IMR-90 (cell line): ENCODE data around the gene SLC2A13. TPM values are rescaled to one million over a fixed set of nuclear protein-coding genes. Genes with fewer than 3 reads are reported as not detected.
"Not testable (repeated sequence)": the region's sequence is repeated elsewhere in the genome, so short reads cannot be mapped to it uniquely, and the experiment has no call there.

Experiments used
- ATAC-seq: fragments of 200-7000 bp; cut with Tn5 transposase; 2 replicates; pipeline ENCODE4 v1.9.1; 2020; ENCODE audit warnings: low read depth, mild to moderate bottlenecking, moderate library complexity
- BruUV-seq: library from RNA; stranded (reverse); fragments of 400-500 nt; replicated peaks from 2 replicates; lab custom pipeline; 2021; lab: Mats Ljungman, UMichigan
- CTCF ChIA-PET: fragments of 300-600 bp; formaldehyde crosslinking; extraction: SDS; loops from one replicate; lab custom pipeline; 2021; ENCODE audit warnings: antibody characterized with exemption; lab: Yijun Ruan, JAX
- POLR2A ChIA-PET: fragments of 300-600 bp; sonication (Branson Sonifier 250); formaldehyde crosslinking; loops from one replicate; lab custom pipeline; 2022; ENCODE audit warnings: antibody characterized with exemption; ENCODE audit not compliant: unreplicated experiment; lab: Charles Lee
- DNase-seq: peaks from one replicate; pipeline ENCODE4 v3.0.0; 2013
- H2AFZ ChIP-seq: replicated peaks from 2 replicates; pipeline ENCODE3; 2013; ENCODE audit warnings: low read length, mild to moderate bottlenecking; ENCODE audit not compliant: poor library complexity
- H2AK5ac ChIP-seq: 2 replicates; pipeline ENCODE4 v1.6.1; 2013; ENCODE audit warnings: low read depth, low read length, inconsistent platforms
- H2AK9ac ChIP-seq: replicated peaks from 2 replicates; pipeline ENCODE3; 2013; ENCODE audit warnings: mild to moderate bottlenecking, low read depth, low read length, moderate library complexity; ENCODE audit not compliant: poor library complexity
- H2BK120ac ChIP-seq: 2 replicates; pipeline ENCODE4 v1.6.1; 2013; ENCODE audit warnings: low read depth, low read length, inconsistent platforms
- H2BK15ac ChIP-seq: 3 replicates; pipeline ENCODE4 v1.6.1; 2013; ENCODE audit warnings: low read depth, low read length, inconsistent platforms
- H2BK20ac ChIP-seq: 2 replicates; pipeline ENCODE4 v1.6.1; 2013; ENCODE audit warnings: low read depth, mild to moderate bottlenecking, inconsistent platforms, low read length, moderate library complexity
- H2BK5ac ChIP-seq: 2 replicates; pipeline ENCODE4 v1.6.1; 2013; ENCODE audit warnings: mild to moderate bottlenecking, low read depth, low read length, inconsistent platforms; ENCODE audit not compliant: poor library complexity, severe bottlenecking
- H3K14ac ChIP-seq: replicated peaks from 2 replicates; pipeline ENCODE4 v1.6.1; 2013; ENCODE audit warnings: low read depth, low read length, inconsistent platforms
- H3K18ac ChIP-seq: 2 replicates; pipeline ENCODE4 v1.6.1; 2013; ENCODE audit warnings: low read depth, low read length, control low read depth
- H3K23ac ChIP-seq: 2 replicates; pipeline ENCODE4 v1.6.1; 2013; ENCODE audit warnings: low read depth, low read length, inconsistent platforms
- H3K27ac ChIP-seq: 2 replicates; pipeline ENCODE4 v1.5.1; 2013; ENCODE audit warnings: mild to moderate bottlenecking, control low read depth, low read length; ENCODE audit not compliant: insufficient read depth
- H3K27me3 ChIP-seq: 2 replicates; pipeline ENCODE4 v1.6.1; 2013; ENCODE audit warnings: low read length; ENCODE audit not compliant: control insufficient read depth, insufficient read depth
- H3K36me3 ChIP-seq: 2 replicates; pipeline ENCODE4 v1.6.1; 2013; ENCODE audit warnings: low read length, mixed read lengths; ENCODE audit not compliant: control insufficient read depth, insufficient read depth
- H3K4ac ChIP-seq: 2 replicates; pipeline ENCODE4 v1.6.1; 2013; ENCODE audit warnings: low read depth, low read length, inconsistent platforms
- H3K4me1 ChIP-seq: 2 replicates; pipeline ENCODE4 v1.6.1; 2013; ENCODE audit warnings: low read length, mixed read lengths; ENCODE audit not compliant: control insufficient read depth, insufficient read depth
- H3K4me2 ChIP-seq: 2 replicates; pipeline ENCODE4 v1.6.1; 2013; ENCODE audit warnings: low read depth, mild to moderate bottlenecking, control low read depth, low read length, moderate library complexity
- H3K4me3 ChIP-seq: 2 replicates; pipeline ENCODE4 v1.5.1; 2013; ENCODE audit warnings: low read depth, mild to moderate bottlenecking, control low read depth, low read length, moderate library complexity; ENCODE audit not compliant: insufficient read depth
- H3K56ac ChIP-seq: 2 replicates; pipeline ENCODE4 v1.6.1; 2013; ENCODE audit warnings: low read length, inconsistent platforms; ENCODE audit not compliant: insufficient read depth; ENCODE audit errors: extremely low read depth
- H3K79me1 ChIP-seq, 2 experiments: 2 replicates each; pipeline ENCODE4 v1.6.1; 2013; ENCODE audit warnings: low read length in 2 of 2, inconsistent platforms in 1 of 2, low read depth in 1 of 2
- H3K9ac ChIP-seq: 2 replicates; pipeline ENCODE4 v1.6.1; 2013; ENCODE audit warnings: low read depth, low read length, control low read depth
- H3K9me1 ChIP-seq: 2 replicates; pipeline ENCODE4 v1.6.1; 2013; ENCODE audit warnings: low read length, inconsistent platforms; ENCODE audit not compliant: insufficient read depth
- H3K9me3 ChIP-seq: 2 replicates; pipeline ENCODE4 v1.6.1; 2013; ENCODE audit warnings: low read length; ENCODE audit not compliant: control insufficient read depth, insufficient read depth
- H4K20me1 ChIP-seq: 2 replicates; pipeline ENCODE4 v1.6.1; 2013; ENCODE audit warnings: low read length, inconsistent platforms; ENCODE audit not compliant: insufficient read depth
- H4K5ac ChIP-seq: 2 replicates; pipeline ENCODE4 v1.6.1; 2013; ENCODE audit warnings: mild to moderate bottlenecking, low read depth, low read length, control low read depth
- H4K8ac ChIP-seq, 2 experiments: 2 replicates each; pipeline ENCODE4 v1.6.1; 2013; ENCODE audit warnings: low read depth in 2 of 2, low read length in 2 of 2, control low read depth in 1 of 2, inconsistent platforms in 1 of 2
- H4K91ac ChIP-seq: 2 replicates; pipeline ENCODE4 v1.6.1; 2013; ENCODE audit warnings: low read depth, low read length, inconsistent platforms; ENCODE audit not compliant: insufficient read depth
- CEBPB ChIP-seq: IDR thresholded peaks from 2 replicates; pipeline ENCODE4 v1.6.1; 2012; ENCODE audit warnings: low read depth, low read length, improper control_type of control experiment
- ELK1 ChIP-seq: fragments of 150-350 bp; IDR thresholded peaks from 2 replicates; pipeline ENCODE4 v1.6.1; 2016; ENCODE audit warnings: low read depth, mild to moderate bottlenecking, low read length, moderate library complexity, borderline replicate concordance
- FOS ChIP-seq: fragments of 150-350 bp; IDR thresholded peaks from 2 replicates; pipeline ENCODE4 v1.6.1; 2016; ENCODE audit warnings: low read depth, low read length
- MAFK ChIP-seq: IDR thresholded peaks from 2 replicates; pipeline ENCODE4 v1.6.1; 2012; ENCODE audit warnings: low read depth, low read length, improper control_type of control experiment
- MAZ ChIP-seq: IDR thresholded peaks from 2 replicates; pipeline ENCODE4 v1.6.1; 2012; ENCODE audit warnings: low read depth, mild to moderate bottlenecking, low read length, improper control_type of control experiment, moderate library complexity, borderline replicate concordance
- NFE2L2 ChIP-seq: fragments of 150-350 bp; IDR thresholded peaks from 2 replicates; pipeline ENCODE4 v1.6.1; 2016; ENCODE audit warnings: low read depth, mild to moderate bottlenecking, low read length
- POLR2A ChIP-seq: IDR thresholded peaks from 2 replicates; pipeline ENCODE4 v1.6.1; 2012; ENCODE audit warnings: mild to moderate bottlenecking, low read depth, low read length
- RAD21 ChIP-seq: IDR thresholded peaks from 2 replicates; pipeline ENCODE4 v1.6.1; 2012; ENCODE audit warnings: low read length, improper control_type of control experiment
- SMC3 ChIP-seq: fragments of 150-350 bp; IDR thresholded peaks from 2 replicates; pipeline ENCODE4 v1.6.1; 2016; ENCODE audit warnings: low read depth, mild to moderate bottlenecking, antibody characterized with exemption, low read length, moderate library complexity
- WGBS, 2 experiments: methylation state at CpG; one replicate each; pipeline versions ENCODE4 v1.1.5 to v1.1.7; 2013; ENCODE audit warnings: missing lambda C conversion rate in 2 of 2; ENCODE audit not compliant: insufficient read length in 1 of 2; ENCODE audit errors: extremely low coverage in 2 of 2; 5-methylcytosine and 5-hydroxymethylcytosine counted together
- dilution Hi-C: fragments of 300-500 bp; cut with HindIII; formaldehyde crosslinking; loops from one replicate; pipeline ENCODE4 v1.14.3; 2018; ENCODE audit warnings: low sequenced_read_pairs; ENCODE audit not compliant: unreplicated experiment
- in situ Hi-C: fragments of 300-500 bp; cut with MboI; formaldehyde crosslinking; loops from 3 replicates; pipeline ENCODE4 v1.14.3; 2019; ENCODE audit warnings: low sequenced_read_pairs, inconsistent platforms, mixed read lengths
- intact Hi-C: fragments of 100-400 bp; cut with micrococcal nuclease; formaldehyde crosslinking; loops from 2 replicates; pipeline ENCODE4 v1.10.0; 2022
- polyA plus RNA-seq, 3 experiments: library from polyadenylated mRNA; depleted of rRNA; stranded (reverse); fragments of >200 nt; gene quantifications; 2 replicates each; pipeline ENCODE4 v1.2.3, GENCODE V29; 2012; ENCODE audit warnings: low replicate concordance in 1 of 3
- total RNA-seq: library from RNA; depleted of rRNA; stranded (reverse); fragments of >200 nt; gene quantifications from 2 replicates; pipeline ENCODE4 v1.2.3, GENCODE V29; 2012

SLC2A13 gene
- total and polyA plus RNA-seq, 2 of the 4 experiments (the other 2 are of a cell fraction), result 1.5 to 3.9 TPM

GRCh38 chr12:40031965-40032364 is 73.9 kb downstream of the SLC2A13 start:
- WGBS, 2 experiments, result no CpG with 5 or more reads among the region's 3 CpGs
- no peak overlapping the region for H3K56ac ChIP-seq
- DNase-seq, result no peak
- no peak overlapping the region for H3K23ac ChIP-seq
- no peak overlapping the region for H2BK120ac ChIP-seq
- no peak overlapping the region for H3K9ac ChIP-seq
- no peak overlapping the region for H4K8ac ChIP-seq
- H2BK20ac ChIP-seq, result no peak overlapping the region
- no TSS peak for BruUV-seq
- no peak overlapping the region for H2BK5ac ChIP-seq
- no peaks in the 10 kb centered on the region for H4K20me1 ChIP-seq
- peaks cover 2% of the 10 kb centered on the region; the same call in 1 of the 2 replicates for H3K4me1 ChIP-seq
- H3K36me3 ChIP-seq, result no peaks in the 10 kb centered on the region; the same call in 1 of the 2 replicates
- H3K9me1 ChIP-seq, result no peaks in the 10 kb centered on the region
- H2AK9ac ChIP-seq, result no peak overlapping the region
- POLR2A ChIA-PET, result no interaction called here
- H3K79me1 ChIP-seq, result no peaks in the 10 kb centered on the region
- no peak for TF ChIP-seq ELK1
- TF ChIP-seq NFE2L2, result no peak
- TF ChIP-seq RAD21, result no peak
- no peak for TF ChIP-seq MAZ
- no peak for TF ChIP-seq SMC3
- TF ChIP-seq CEBPB, result no peak
- TF ChIP-seq FOS, result no peak
- TF ChIP-seq POLR2A, result no peak
- no peak for TF ChIP-seq MAFK
- H3K18ac ChIP-seq, result no peak overlapping the region
- CTCF ChIA-PET, result no interaction called here
- H3K27ac ChIP-seq, result no peak overlapping the region
- ATAC-seq, result no peak
- H2AFZ ChIP-seq, result no peak overlapping the region
- no peak overlapping the region for H4K5ac ChIP-seq
- H3K4me3 ChIP-seq, result no peak overlapping the region
- no peak overlapping the region for H4K91ac ChIP-seq
- dilution Hi-C loops (no loop called here), intact Hi-C loops (no loop called here), in situ Hi-C loops (no loop called here)
- H2BK15ac ChIP-seq, result no peak overlapping the region
- H3K14ac ChIP-seq, result no peak overlapping the region
- H2AK5ac ChIP-seq, result no peak overlapping the region
- H3K27me3 ChIP-seq, result no peaks in the 10 kb centered on the region
- H3K9me3 ChIP-seq, result no peaks in the 10 kb centered on the region
- no peak overlapping the region for H3K4ac ChIP-seq
- no peak overlapping the region for H3K4me2 ChIP-seq

- POLR2A ChIA-PET, H3K4me2 ChIP-seq, H3K27ac ChIP-seq, H3K79me1 ChIP-seq, H3K14ac ChIP-seq, dilution Hi-C loops, H3K4ac ChIP-seq, DNase-seq, H2AK9ac ChIP-seq, H3K9ac ChIP-seq, ATAC-seq, H3K56ac ChIP-seq, intact Hi-C loops, H4K20me1 ChIP-seq, H3K27me3 ChIP-seq, H4K5ac ChIP-seq, H3K4me3 ChIP-seq, H2BK15ac ChIP-seq, H3K36me3 ChIP-seq, H2AFZ ChIP-seq, H4K8ac ChIP-seq, H4K91ac ChIP-seq, H2BK5ac ChIP-seq, in situ Hi-C loops, H3K9me3 ChIP-seq, H3K4me1 ChIP-seq, BruUV-seq, H3K18ac ChIP-seq, H2AK5ac ChIP-seq, H3K9me1 ChIP-seq, H2BK20ac ChIP-seq, H2BK120ac ChIP-seq, H3K23ac ChIP-seq: not testable (repeated sequence)
- CTCF ChIA-PET, result interaction anchor here (2.5 kb wide), 1 partner anchor 20 kb away, joined by 14 read pairs; no protein-coding TSS in a partner anchor
- WGBS, 2 experiments, result no CpG with 5 or more reads among the region's 9 CpGs
Measured at GRCh38 chr12:40030970-40031369, 74.9 kb downstream of the SLC2A13 start.
